HG03103 (cell line): Measurements from ENCODE around the gene ZCCHC17.

ENCODE experiments used
- ATAC-seq: cut with Tn5 transposase; IDR thresholded peaks from one replicate; pipeline ENCODE4 v1.9.1; 2021; ENCODE audit warnings: low read depth; ENCODE audit not compliant: unreplicated experiment

The ZCCHC17 gene

DNA sequence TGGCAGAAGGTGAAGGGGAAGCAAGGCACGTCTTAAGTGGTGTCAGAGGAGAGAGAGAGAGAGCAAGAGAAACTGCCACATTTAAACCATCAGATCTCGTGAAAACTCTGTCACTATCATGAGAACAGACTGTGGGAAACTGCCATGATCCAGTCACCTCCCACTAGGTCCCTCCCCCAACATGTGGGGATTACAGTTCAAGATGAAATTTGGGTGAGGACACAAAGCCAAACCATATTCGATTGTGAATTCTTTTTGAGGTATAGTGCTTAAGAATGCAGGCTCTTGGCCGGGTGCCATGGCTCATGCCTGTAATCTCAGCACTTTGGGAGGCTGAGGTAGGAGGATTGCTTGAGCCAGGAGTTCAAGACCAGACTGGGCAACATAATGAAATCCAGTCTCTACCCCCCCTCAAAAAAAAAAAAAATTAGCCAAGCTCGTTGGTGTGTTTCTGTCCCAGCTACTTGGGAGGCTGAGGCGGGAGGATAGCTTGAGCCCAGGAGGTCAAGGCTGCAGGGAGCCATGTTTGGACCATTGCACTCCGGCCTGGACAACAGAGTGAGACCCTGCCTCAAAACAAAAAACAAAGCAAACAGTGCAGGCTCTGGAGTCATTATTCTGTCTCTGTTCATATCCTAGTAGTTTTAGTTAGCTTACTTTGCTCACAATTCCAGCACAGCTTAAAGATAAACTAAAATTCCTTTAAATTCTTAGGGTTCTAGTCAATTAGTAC is 6.0 kb downstream of the ZCCHC17 start:
- no peak for ATAC-seq

DNA sequence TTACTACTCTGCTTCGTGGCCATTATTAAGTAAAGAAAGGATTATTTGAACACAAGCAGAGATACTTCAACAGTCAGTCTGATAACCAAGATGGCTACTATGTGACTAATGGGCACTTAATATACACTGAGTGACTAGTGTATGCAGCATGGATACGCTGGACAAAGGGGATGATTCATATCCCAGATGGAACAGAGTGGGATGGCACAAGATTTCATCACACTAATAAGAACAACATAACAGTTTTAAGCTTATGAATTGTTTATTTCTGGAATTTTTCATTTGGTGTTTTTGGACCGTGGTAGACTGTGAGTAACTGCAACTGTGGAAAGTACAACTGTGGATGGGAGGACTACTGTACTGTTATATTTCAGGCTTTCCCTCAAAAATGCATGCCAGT is 9.4 kb downstream of the ZCCHC17 start:
- no peak for ATAC-seq

DNA sequence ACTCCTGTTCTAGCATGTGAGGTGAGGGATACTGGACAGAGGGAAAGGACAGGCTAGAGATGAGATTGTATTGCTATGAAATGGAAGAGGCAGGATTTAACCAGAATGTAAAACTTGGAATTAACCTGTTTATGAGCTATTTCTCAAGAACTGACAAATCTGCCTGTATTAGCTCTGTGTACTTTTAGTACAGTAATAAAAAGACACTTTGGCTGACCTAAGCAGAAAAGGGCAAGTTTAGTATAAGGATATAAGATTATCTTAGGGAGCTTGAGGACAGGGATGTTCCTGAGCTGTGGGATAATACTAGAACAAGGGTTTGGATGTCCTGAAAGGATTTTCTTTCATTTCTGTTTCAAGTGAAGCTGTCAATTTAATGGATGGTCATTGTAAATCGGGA is 11.2 kb downstream of the ZCCHC17 start:
- no peak for ATAC-seq

DNA sequence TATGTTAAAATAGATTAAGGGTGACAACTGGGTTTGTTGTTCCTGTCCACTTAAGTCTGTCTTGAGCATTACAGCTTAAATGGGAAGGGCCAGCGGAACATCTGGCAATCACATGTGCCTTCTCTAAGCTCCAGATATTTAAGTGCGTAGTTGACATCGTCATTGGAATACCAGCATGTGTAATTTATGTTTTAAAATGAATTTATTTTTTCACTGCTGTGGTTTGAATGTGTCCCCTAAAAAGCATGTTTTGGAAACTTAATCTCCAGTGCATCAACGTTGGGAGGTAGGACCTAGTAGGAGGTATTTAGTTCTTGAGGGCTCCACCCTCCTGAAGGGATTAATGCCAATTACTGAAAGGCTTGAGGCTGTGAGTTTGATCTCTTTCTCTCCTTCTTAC is 13.4 kb downstream of the ZCCHC17 start:
- no peak for ATAC-seq

DNA sequence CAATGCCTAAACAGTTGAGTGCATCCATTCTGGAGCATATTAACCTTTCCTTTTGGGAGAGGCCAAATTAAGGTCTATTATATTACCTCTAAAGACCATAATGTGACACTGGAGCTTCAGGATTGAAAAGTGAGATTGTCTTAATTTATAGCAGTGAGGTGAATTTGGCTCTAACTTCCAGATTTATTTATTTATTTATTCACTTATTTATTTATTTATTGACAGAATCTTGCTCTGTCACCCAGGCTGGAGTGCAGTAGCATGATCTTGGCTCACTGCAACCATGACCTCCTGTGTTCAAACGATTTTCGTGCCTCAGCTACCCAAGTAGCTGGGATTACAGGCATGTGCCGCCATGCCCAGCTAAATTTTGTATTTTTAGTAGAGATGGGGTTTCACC is 19.1 kb downstream of the ZCCHC17 start:
- ATAC-seq: no peak

DNA sequence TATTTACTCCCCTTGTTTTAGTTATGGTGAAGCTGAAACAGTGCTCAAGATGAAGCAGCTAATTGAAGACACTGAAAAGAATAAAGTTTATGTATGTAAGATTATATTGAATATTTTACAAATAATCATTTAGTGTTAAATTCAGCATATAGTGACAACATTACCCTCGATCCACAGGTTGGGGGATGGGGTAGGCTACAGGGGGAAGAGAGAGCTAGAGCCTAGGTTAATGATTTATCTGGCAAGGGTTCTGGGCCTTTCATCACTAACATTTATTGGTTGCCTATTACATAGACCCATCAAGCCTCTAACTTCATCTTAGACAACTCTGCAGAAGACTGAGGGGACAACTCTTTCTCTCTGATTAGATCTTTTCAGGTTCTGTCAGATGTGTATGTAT is 21.3 kb downstream of the ZCCHC17 start:
- ATAC-seq: no peak

DNA sequence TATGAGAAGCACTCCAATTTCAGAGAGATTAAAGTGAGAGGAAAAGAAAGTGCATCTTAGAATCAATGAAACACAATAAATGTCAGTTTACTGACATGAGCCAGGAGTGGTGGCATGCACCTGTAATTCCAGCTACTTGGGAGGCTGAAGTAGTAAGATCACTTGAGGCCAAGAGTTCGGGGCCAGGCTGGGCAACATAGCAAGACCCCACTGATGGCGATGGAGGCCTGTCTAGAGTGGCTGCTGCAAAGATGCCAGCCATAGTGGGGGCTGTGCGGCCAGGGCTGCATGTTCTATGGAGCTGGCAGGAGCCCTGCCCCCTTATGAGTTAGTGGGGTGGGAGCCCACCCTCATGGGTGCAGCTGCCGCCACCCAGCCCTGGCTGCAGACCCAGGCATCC is 27.3 kb downstream of the ZCCHC17 start:
- no peak for ATAC-seq

DNA sequence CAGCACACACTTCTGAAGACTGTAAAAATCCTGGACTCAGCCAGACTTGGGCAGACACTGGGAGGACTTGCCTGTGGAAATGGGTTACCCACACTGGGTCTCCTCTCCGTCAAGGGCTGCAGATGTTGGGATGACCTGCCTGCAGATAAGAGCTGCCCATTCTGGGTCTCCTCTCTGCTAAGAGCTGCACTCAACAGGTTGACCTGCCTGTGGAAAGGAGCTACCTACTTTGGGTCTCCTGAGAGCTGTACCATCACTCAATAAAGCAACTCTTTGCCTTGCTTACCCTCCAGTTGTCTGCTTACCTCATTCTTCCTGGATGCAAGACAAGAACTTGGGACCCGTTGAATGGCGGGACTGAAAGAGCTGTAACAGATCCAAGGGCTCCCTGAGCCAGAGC is 28.2 kb downstream of the ZCCHC17 start:
- ATAC-seq: no peak

DNA sequence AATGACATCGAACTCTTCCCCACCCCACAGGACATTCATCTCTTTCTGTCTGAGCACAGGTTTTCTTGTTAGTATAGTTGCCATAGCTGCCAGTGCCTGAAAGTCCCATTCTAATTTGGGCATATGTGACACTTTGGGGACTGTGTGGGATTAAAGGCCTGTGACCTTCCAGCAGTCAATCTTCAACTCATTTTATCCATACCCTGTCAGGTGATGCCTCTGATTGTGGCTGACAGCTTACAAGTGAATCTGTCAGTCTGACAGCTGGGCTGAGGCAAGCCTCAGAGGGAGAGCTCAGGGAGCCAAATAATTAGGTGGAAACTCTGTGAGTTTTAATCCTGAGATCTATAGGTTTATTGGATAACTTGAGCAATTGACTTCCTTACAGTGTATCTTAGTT is 29.6 kb downstream of the ZCCHC17 start:
- no peak for ATAC-seq

DNA sequence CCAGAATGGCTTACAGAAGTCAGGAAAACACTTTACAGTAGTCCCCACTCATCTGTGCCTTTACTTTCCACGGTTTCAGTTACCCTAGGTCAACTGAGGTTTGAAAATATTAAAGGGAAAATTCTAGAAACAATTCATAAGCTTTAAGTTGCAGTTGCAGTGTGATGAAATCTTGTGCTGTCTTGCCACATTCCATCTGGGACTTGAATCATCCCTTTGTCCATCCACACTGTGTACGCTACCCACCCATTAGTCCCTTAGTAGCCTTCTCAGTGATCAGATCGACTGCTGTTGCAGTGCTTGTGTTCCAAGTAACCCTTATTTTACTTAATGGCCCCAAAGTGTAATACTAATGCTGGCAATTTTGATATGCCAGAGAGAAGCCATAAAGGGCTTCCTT is 30.5 kb downstream of the ZCCHC17 start:
- ATAC-seq: no peak

DNA sequence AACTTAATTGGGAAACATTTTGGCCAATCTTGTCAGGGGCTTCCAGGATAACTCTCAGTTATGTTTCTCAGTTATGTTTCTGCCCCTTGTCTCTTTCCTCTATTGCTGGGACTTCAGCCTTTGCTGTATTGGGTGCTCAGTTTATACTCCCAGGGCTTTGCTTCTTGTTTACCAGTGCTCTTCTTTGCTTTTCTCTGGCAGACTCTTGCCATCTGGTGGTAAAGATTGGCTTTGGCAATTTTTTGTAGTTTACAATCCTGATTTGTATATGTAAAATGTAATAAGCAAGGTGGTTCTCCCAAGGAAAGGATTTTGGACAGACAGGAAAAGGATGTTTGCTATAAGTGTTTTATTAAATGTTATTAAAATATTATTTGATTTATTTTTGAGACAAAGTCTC is 38.2 kb downstream of the ZCCHC17 start:
- no peak for ATAC-seq

DNA sequence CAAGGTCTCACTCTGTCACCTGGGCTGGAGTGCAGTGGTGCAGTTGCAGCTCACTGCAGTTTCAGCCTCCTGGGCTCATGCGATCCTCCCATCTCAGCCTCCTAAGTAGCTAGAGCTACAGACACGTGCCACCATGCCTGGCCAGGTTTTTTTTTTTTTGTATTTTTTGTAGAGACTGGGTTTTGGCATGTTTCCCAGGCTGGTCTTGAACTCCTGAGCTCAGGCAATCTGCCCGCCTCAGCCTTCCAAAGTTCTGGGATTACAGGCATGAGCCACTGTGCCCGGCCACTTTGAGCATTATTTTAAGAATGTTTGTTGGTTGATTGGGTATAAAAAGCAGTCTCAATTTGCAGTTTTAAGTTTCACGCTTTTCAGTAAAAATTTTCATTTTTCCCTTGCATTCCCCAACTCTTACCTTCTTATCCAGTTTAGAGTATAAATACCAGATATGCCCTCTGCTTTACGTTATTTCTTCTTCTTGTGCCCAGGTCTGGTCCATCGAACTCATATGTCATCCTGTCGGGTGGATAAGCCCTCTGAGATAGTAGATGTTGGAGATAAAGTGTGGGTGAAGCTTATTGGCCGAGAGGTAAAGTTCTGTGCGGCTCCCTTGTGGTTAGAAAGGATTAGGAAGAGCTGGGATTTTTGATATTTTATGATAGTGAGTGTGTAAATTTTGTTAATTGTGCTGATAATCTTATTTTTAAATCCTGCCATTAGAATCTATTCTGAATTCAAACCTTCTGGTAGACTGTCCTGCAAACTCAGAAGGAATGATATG is 40.0 kb downstream of the ZCCHC17 start:
- ATAC-seq: no peak

DNA sequence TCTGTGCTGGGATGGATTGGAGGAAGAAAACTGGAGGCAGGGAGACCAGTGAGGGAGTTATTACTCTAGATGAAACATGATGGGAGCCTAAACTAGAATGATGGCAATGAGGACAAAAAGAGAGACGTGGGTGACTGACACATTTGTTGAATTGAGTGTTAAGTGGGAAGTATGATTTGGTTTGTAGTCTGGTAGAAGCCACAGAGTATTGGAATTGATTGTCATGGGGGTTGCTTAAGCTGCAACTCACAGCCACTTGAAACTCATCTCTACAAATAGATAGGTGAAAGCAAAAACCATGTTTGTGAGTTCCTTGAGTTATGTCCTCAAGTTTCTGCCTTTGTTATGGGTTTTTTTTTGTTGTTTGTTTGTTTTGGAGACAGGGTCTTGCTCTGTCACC is 47.7 kb downstream of the ZCCHC17 start:
- ATAC-seq: no peak

DNA sequence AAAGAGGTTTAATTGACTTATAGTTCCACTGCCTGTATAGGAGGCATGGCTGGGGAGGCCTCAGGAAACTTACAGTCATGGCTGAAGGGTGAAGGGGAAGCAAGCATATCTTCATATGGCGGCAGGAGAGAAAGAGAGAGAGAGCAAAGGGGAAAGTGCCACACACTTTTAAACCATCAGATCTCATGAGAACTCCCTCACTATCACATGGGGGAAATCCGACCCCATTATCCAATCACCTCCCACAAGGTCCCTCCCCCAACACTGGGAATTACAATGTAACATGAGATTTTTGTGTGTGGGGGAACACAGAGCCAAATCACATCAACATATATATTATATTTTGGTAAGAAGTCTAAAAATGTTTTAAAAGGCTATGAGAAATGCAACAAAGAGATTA is 48.8 kb downstream of the ZCCHC17 start:
- no peak for ATAC-seq

DNA sequence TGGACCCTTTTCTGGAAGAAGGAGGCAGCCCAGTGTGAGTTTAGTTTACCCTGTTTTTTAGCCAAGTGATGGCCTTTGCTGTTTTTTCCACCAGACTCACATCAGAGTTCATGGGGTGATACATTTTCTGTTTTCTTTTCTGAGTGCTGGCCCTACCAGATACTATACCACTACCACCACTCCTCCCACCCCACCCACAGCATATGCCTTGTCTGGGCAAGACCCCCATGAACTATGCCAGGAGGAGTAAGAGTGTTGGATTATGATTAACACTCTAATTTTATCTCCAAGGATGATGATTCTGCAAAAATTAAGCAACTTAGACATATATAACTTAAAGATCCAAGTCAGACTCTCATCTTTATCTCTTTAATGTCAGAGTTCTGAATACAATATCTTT is 50.0 kb downstream of the ZCCHC17 start:
- ATAC-seq: no peak

DNA sequence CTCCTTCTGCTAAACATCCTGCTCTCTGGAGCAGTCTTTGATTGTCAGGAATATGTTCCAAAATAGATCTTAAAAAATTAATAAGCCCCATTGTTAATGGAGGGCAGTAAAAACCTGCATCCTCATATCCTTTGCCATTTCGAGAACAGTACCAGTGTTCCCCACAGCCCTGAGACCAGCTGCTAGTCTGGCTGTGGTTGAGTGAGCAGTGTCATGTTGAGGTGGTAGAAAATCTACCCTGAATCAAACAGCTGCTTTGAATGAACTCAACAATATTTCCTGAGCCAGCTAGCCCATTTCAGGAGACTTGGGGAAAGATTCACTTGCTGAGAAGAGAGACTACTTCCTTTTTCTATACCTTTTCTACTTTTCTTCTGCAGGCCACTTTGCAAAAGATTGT is 51.6 kb downstream of the ZCCHC17 start:
- ATAC-seq: no peak

DNA sequence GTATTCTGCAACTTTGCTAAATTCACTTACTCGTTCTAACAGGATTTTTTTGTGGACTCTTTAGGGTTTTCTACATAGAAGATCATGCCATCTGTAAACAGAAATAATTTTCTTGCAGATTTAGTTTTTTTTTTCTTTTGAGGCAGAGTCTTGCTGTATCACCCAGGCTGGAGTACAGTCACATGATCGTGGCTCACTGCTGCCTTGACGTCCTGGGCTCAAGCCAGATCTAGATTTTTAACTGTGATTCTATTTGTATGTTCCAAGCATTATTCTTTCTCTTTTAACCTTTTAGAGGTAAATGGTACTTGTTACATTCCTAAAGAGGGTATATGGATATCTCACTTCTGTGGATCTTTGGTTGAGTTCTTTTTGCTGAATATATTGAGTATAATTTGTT is 57.5 kb downstream of the ZCCHC17 start:
- ATAC-seq: no peak

DNA sequence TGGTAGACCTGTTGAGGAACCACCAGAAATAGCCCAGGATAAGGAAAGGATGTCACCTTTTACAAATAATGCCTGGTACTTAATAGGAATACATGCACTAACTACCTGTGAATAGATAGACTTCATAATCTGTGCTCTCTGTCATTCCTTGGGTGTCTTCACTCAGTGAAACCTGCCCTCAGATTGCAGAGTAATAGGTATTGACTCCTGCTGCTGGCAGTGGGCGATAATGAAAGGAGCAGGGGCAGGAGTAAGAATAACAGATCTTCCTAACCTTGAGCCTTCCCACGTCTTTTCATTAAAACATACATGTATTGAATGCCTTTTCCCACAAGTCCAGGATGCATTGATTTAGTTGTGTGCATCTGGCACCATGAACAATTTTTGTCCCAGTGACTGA is 59.6 kb downstream of the ZCCHC17 start:
- ATAC-seq: no peak

DNA sequence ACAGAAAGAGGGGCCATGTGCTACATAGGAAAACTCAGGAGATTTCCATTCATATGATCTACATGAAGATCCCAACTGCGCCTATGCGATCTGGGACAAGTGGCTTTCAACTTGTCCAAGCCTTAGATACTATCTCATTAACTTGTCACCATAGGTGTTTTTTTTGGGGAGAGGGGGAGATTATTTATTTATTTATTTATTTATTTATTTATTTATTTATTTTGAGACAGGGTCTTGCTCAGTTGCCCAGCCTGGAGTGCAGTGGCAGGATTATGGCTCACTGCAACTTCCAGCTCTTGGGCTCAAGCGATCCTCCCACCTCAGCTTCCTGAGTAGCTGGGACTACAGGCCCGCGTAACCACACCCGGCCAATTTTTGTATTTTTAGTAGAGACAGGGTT is 64.8 kb downstream of the ZCCHC17 start:
- no peak for ATAC-seq

DNA sequence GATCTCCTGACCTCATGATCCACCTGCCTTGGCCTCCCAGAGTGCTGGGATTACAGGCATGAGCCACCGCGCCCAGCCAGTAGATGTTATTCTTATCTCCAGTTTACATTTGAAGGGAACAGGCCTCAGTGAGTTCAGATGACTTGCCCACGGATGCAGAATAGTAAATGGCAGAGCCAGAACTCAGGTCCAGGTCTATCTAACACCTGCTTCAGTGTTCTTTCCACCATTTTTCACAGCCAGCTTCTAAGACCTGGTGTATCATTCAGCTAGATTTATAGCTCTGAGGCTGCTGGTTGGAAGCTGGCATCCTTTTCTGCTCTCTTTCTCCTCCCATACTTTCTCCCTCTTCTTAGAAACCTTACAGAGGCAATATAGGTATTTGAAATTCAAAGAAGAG is 65.2 kb downstream of the ZCCHC17 start:
- no peak for ATAC-seq

DNA sequence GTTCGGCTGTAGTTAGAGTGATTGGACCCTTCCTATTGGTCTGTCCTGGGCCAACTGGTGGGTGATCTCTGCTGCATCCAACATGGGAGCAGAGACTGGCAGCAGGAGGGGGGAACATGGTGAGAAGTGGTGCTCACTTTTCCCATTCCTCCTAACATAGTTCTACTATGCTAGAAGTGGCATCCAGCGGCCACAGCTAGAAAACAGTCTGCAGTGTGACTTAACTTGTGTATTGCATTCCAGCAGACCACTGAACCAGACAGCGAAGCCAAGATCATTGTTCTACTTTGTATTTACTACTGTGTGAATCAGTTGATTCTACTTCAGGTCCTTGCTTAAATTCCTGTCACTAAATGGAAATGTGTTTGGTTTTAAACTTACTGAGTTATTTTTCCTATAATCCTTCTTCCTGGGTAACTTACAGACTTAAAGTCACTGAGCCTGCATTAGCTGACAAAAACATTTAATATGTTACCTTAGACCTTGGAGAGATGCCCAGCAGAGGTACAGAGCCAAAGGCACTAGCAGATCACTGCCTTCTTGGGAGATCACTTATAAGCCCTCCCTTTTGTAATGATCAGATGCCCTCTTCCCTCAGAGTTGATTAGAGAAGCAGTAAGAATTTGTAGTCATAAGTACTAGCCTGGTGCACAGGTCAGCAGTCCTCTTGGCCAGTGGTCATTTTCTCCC is 67.9 kb downstream of the ZCCHC17 start:
- ATAC-seq: no peak

DNA sequence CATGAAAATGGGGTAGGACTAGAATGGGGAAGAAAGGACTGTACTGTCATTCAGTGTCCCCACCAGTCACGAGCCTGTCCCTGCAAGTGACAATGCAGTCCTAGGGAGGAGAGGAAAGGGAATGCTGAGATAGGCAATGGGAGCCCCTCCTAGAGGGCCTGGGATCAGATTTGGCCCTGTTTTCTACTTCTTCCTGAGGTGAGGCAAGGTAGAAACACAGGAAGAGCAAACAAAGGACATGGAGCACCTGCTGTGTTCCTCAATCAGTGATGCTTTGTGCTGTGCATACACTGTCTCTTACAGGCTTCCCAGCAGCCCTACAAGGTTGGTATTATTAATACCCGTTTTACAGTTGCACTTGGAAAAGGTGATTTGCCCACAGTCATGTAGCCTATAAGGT is 70.0 kb downstream of the ZCCHC17 start:
- no peak for ATAC-seq
